ENCODE measurements around the gene MYO9A.

Gene MYO9A

DNA sequence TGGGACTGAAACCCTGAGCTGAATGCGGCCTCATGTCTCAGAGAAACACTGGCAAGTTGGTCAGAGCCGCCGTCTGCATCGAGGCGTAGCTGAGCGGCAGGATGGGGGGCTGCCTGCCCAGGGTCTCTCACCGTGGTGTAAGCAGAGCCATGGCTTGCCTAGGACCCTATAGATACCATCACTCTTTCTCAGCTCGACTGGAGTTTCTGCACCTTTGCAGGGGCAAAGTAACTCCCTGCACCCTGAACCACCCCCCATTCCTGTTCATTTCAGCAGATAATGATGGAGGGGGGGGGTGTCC is 336.0 kb downstream of the MYO9A start:
- H3K27ac ChIP-seq (ENCODE audit: low read depth, low read length): no peak overlapping the region
- no peak overlapping the region for H3K9ac ChIP-seq (ENCODE audit: low read length)
- no peaks in the 10 kb centered on the region for H3K27me3 ChIP-seq (ENCODE audit: control insufficient read depth, insufficient read depth, low read length)
- no peak overlapping the region for H3K4me3 ChIP-seq (ENCODE audit: low read length)
- no peaks in the 10 kb centered on the region for H3K36me3 ChIP-seq (ENCODE audit: control insufficient read depth, insufficient read depth, low read length)
- no peaks in the 10 kb centered on the region for H3K4me1 ChIP-seq (ENCODE audit: control insufficient read depth, insufficient read depth, low read length)

DNA sequence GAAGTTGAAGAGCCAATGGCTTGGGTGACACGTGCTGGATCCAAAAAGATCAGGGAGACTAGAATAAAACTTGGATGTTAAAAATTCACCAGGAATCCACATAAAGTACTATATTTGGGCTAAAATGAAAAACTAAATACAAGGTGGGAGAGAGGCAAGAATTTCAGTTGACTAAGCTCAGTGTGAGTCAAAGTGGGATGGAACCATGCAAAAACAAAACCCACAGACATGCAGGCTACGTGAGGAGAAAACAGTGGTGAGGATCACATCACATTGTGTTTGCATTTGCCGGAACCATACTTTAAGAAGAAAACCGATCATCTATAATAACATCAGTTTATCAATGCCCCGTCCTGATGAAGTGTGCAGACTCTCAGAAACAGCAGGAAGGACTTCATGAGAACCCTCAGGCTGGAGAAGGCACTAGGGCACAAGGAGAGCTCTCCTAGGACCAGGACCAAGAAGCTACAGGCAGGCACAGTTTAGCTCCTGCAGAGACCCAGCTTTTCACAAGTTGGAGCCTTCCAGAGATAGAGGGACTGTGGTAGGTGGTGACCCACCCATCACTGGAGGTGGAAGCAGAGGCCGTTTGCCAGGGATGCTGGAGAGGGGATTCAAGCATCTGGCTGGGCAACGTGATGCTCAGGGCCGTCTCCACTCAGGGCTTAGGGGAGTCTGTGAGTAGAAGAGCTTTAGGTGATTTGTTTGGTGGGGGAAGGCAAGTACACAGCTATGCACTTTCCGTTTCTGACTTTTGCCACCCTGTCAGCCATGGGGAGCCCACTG is 336.6 kb downstream of the MYO9A start:
- H3K27me3 ChIP-seq (ENCODE audit: control insufficient read depth, insufficient read depth, low read length): no peaks in the 10 kb centered on the region
- no peaks in the 10 kb centered on the region for H3K4me1 ChIP-seq (ENCODE audit: control insufficient read depth, insufficient read depth, low read length)
- no peak overlapping the region for H3K4me3 ChIP-seq (ENCODE audit: low read length)
- no peak overlapping the region for H3K27ac ChIP-seq (ENCODE audit: low read depth, low read length)
- no peaks in the 10 kb centered on the region for H3K36me3 ChIP-seq (ENCODE audit: control insufficient read depth, insufficient read depth, low read length)
- H3K9ac ChIP-seq (ENCODE audit: low read length): no peak overlapping the region

DNA sequence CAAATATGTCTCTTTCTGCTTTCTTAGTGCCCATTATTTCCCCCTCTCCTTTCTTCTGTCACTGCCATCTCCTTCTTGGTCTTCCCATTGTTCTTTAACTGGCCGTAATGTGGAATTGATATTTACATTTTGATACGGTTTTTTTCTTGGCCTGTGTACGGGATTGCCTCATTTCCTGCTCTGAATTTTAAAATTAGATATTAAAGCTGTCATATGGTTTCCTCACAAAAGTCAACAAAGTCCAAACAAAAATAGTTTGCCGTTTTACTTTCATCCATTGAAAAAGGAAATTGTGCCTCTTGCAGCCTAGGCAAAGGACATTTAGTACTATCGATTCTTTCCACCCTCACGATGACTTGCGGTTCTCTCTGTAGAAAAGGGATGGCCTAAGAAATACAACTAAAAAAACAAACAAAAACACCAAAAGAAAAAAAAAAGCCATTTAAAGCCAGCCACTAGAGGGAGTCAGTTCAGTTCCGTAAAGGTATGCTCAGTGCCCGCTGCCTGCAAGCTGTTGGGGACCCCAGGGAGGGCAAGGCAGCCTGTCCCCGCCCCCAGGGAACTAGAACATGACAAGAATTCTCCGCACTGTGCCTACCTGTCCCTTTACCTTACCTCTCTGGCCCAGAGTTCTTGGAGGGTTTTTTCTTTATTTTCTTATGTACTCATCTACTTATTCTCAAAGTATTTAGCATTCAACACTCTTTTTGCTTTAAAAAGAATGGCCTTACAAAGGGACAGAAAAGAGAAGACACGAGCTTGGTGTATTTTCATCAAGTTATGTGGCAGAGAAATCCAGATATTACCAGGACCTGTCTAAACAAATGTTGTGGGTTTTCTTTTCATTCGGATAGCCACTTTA is 337.6 kb downstream of the MYO9A start:
- H3K27ac ChIP-seq (ENCODE audit: low read depth, low read length): no peak overlapping the region

DNA sequence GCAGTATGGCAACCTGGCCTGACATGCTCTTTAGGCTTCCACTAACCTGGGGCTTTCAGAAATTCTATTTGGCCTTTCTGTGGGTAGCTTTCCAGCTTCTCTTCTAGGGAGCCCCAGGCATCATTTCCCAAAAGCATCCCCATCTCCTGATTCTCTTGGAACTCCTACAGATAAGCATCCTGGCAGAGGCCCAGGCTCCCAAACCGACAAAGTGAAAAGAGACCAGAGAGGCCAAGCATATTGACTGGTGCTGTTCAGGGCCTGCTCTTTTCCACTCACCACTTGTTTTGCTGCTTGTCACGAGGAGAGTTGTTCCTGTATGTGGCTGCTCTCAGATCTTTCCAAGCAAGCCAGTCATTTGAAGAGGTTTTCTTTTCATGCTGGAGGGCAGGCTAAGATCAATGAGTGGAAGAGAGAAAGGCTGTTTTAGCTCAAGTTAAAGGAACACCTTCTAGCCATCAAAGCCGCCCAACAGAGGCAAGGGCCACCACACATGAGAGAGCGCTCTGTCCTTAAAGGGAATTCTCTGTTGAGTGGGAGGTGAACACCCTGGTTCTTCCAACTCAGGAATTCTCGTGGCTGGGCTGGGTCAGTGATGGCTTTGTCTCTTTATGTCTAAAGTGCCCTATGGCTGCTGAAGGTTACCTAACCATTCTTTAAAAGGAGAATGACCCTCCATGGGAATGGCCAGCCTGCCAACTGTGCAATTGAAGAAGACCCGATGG is 338.7 kb downstream of the MYO9A start:
- Histone ChIP-seq H3K36me3 (ENCODE audit: control insufficient read depth, insufficient read depth, low read length) (no peaks in the 10 kb centered on the region), H3K4me3 (ENCODE audit: low read length) (no peak overlapping the region), H3K27ac (ENCODE audit: low read depth, low read length) (no peak overlapping the region), H3K4me1 (ENCODE audit: control insufficient read depth, insufficient read depth, low read length) (no peaks in the 10 kb centered on the region), H3K27me3 (ENCODE audit: control insufficient read depth, insufficient read depth, low read length) (no peaks in the 10 kb centered on the region), H3K9ac (ENCODE audit: low read length) (no peak overlapping the region)

More for the DNA sequence above, 337.6 kb downstream of the MYO9A start:
- no peak overlapping the region for H3K4me3 ChIP-seq (ENCODE audit: low read length)
- H3K27me3 ChIP-seq (ENCODE audit: control insufficient read depth, insufficient read depth, low read length): no peaks in the 10 kb centered on the region
- H3K4me1 ChIP-seq (ENCODE audit: control insufficient read depth, insufficient read depth, low read length): no peaks in the 10 kb centered on the region
- H3K36me3 ChIP-seq (ENCODE audit: control insufficient read depth, insufficient read depth, low read length): no peaks in the 10 kb centered on the region
- H3K9ac ChIP-seq (ENCODE audit: low read length): no peak overlapping the region

DNA sequence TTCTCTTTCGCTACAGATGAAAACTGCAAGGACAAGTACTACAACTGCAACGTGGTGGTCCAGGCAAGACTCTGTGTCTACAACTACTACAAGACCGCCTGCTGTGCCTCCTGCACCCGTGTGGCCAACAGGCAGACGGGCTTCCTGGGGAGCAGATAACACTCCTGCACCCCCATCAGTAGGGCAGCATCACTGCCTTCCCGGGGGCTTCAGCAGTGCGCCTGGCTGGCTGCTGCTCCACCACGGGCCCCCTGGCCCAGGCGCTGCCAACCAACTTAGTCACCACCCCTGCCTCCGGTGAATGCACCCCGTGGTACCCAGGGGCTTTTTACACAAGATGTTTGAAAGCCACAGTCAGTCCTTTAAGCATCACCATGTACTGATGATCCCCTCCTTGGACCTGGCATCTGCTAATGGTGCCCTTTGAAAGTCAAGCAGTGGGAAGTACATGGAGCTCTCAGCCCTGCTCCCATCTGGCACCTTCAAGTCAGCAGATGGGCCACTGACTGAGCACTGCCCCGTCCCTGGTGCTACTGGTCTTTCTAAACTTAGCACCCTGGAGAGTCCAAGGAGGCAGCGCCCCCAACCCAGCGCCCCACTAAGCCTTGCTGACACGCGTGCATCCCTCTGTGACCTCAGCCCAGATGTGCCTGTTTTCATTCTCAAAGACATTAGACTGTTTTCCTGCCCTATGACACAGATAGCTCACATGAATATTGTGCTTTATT is 340.6 kb downstream of the MYO9A start:
- H3K27ac ChIP-seq (ENCODE audit: low read depth, low read length): no peak overlapping the region
- no peaks in the 10 kb centered on the region for H3K27me3 ChIP-seq (ENCODE audit: control insufficient read depth, insufficient read depth, low read length)

DNA sequence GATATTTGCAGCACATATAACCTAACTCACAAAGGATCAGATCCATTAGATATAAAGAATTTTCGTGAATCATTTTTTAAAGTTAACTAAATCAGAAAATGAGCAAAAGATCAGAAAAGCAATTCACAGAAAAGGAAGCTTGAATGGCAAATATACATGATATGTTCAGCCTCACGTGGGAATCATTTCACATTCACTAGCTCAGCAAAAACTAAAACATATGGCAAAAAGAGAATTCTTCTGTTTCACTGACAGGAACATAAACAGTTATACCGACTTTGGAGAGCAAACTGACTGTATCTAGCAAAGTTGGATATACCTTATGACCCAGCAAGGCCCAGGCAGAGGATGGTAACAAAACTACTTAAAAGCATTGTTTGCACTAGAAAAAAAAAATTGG is 341.6 kb downstream of the MYO9A start:
- Histone ChIP-seq H3K27me3 (ENCODE audit: control insufficient read depth, insufficient read depth, low read length) (no peaks in the 10 kb centered on the region), H3K4me1 (ENCODE audit: control insufficient read depth, insufficient read depth, low read length) (no peaks in the 10 kb centered on the region), H3K36me3 (ENCODE audit: control insufficient read depth, insufficient read depth, low read length) (no peaks in the 10 kb centered on the region), H3K9ac (ENCODE audit: low read length) (no peak overlapping the region), H3K4me3 (ENCODE audit: low read length) (no peak overlapping the region), H3K27ac (ENCODE audit: low read depth, low read length) (no peak overlapping the region)

More for the DNA sequence above, 340.6 kb downstream of the MYO9A start:
- Histone ChIP-seq H3K9ac (ENCODE audit: low read length) (no peak overlapping the region), H3K4me1 (ENCODE audit: control insufficient read depth, insufficient read depth, low read length) (no peaks in the 10 kb centered on the region), H3K4me3 (ENCODE audit: low read length) (no peak overlapping the region), H3K36me3 (ENCODE audit: control insufficient read depth, insufficient read depth, low read length) (no peaks in the 10 kb centered on the region)

DNA sequence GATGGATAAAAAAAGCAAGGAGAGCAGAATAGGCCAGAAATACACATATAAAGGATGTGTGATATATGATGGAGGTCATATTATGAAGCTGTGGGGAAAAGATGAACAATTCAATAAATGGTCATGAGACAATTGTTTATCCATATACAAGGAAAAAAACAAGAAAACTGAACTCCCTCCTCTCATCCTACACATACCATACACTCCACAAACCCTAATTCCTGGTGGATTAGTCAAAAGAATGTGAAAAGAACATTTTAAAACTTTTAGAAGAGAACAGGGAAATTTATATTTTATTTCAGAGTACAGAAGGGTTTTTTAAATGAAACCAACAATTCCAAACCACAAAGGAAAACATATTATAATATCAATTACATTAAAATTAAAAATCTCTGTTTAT is 342.1 kb downstream of the MYO9A start:
- no peaks in the 10 kb centered on the region for H3K36me3 ChIP-seq (ENCODE audit: control insufficient read depth, insufficient read depth, low read length)
- no peak overlapping the region for H3K4me3 ChIP-seq (ENCODE audit: low read length)
- no peak overlapping the region for H3K27ac ChIP-seq (ENCODE audit: low read depth, low read length)
- no peaks in the 10 kb centered on the region for H3K4me1 ChIP-seq (ENCODE audit: control insufficient read depth, insufficient read depth, low read length)
- no peak overlapping the region for H3K9ac ChIP-seq (ENCODE audit: low read length)
- no peaks in the 10 kb centered on the region for H3K27me3 ChIP-seq (ENCODE audit: control insufficient read depth, insufficient read depth, low read length)

- Histone ChIP-seq H3K27ac (ENCODE audit: low read depth, low read length) (no peak overlapping the region), H3K36me3 (ENCODE audit: control insufficient read depth, insufficient read depth, low read length) (no peaks in the 10 kb centered on the region), H3K4me1 (ENCODE audit: control insufficient read depth, insufficient read depth, low read length) (no peaks in the 10 kb centered on the region), H3K4me3 (ENCODE audit: low read length) (no peak overlapping the region), H3K9ac (ENCODE audit: low read length) (no peak overlapping the region), H3K27me3 (ENCODE audit: control insufficient read depth, insufficient read depth, low read length) (no peaks in the 10 kb centered on the region)
These were observed 344.6 kb downstream of the MYO9A start for GRCh38 chr15:71773206-71773859.
